Activated CD4-positive, alpha-beta memory T cell treated with anti-CD3 and anti-CD28 coated beads for 36 hours (primary cell): Measurements from ENCODE around the gene MTMR12. TPM values are rescaled to one million over a fixed set of nuclear protein-coding genes. Genes with fewer than 3 reads are reported as not detected.

Experiments used
- total RNA-seq, 2 experiments: library from RNA; stranded (reverse); gene quantifications; one replicate each; pipeline ENCODE4 v1.2.3, GENCODE V29; 2021

MTMR12 gene
- total RNA-seq, 2 experiments from 2014 or later, result 22.3 to 22.4 TPM

Other genes starting within 250 kb of the MTMR12 start
- 10 to 100 TPM; 65.6 to 67.1 TPM for gene GOLPH3, start 138.6 kb downstream of the MTMR12 start, total RNA-seq
- 10 to 100 TPM; 58.1 to 61.1 TPM for gene ZFR, start 131.8 kb upstream of the MTMR12 start, total RNA-seq